Cerebellar cortex (tissue), 1 donor: ENCODE results near the gene EXOC4.

Source experiments
- DNase-seq: peaks from one replicate; pipeline ENCODE4 v3.0.0-alpha.2; 2015; ENCODE audit warnings: low spot score

EXOC4 gene

DNA sequence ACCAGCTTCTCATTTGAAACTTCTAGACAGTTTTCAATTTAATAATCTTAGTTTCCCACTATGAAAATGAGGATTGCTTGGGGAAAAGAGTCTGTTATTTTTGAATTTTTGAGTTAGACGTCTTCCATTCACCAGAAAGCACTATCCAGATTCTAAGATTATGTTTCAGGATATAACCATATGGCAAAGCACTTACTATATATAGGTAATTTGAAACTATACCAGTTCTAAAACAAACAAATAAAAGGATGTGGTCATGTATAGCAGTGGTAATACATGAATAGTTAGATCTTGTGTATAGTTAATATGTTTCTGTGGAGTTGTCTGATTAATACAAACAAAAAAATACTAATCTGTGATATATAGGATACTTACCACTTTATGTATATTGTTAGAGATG, 320.0 kb downstream of the EXOC4 start:
- no peak for DNase-seq

DNA sequence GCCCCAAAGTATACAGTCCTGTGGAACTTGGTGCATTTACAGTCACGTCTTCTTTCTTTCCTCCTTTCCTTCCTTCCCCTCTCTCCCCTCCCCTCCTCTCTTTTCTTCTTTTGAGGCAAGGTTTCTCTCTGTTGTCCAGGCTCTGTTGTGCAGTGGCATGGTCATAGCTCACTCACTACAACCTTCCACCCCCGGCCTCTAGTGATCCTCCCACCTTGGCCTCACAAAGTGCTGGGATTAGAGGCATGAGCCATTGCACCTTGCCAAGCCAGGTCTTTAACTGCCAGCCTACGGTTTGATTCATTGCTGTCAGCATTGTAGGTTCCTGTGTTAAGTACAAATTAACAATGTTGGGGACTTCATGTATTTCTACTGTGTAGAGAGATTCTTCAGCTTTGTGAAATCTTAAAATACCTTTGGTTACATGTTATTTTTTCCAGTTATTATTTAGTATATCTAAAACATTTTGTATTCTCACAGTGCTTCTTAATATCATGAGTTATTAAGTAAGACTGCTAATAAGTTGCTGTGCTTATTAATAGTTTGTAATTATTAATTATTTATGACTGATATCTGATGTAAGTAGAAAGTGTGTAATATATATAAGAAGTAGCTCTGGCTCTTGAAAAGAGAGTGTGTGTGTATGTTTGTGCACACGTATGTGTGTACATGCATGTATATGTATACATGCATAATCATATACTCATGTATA, 320.8 kb downstream of the EXOC4 start:
- no peak for DNase-seq

DNA sequence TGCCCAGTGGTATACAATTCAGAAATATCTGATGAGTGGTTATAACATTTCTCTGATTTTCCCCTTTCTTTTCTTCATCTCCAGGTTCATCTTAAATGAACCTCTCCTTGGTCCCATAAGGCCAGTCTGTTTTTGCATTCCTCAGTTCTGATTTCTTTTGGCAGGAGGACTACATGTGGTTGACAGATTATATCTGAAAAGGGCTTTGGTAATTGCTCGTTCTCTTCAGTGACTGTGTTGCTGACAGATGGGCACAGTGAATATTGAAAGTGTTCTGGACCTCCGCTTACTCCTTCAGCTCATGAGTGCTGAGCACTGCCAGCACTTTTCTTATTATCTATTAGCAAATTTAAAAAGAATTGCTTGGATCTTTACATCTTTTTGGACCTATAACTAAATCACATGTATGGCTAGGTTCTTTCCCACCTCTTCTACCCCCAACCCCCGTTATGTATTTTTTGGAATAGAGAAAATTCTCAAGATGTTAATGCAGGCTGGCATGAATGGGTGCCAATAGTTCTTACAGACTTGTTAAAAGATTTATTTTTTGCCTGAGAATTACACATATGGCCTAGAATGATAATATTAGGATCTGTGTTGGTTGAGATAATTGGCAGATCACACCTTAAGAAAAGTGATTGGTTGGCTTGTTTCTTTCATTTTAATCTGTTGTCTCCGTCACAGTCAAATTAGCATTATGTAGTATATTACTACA, 323.0 kb downstream of the EXOC4 start:
- DNase-seq, result peak; percentile 95

DNA sequence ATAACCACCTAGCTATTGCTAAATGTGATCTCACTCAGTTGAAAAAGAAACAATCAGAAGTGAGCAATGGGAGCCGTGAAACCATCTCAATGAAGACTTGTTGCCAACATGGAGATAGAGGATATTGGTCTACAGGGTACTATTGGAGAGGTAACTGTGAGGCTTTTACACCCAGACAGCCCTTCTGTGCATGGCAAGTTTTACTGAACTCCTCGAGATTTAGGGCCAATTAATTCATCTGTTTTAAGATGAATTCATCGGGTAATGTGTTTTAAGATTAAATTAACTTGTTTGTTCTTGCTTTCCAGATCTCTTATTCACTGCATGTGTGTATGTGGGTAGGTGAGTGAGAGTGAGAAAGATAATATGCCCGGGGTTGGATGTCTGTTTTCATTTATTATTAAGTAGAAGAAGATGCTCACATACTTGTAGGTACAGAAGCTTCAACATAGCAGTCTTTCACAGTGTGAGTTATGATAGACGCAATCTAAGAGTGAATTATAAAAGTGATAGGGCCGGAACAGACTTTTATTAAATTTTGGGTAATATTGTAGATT, 323.8 kb downstream of the EXOC4 start:
- peak; percentile 42 for DNase-seq

DNA sequence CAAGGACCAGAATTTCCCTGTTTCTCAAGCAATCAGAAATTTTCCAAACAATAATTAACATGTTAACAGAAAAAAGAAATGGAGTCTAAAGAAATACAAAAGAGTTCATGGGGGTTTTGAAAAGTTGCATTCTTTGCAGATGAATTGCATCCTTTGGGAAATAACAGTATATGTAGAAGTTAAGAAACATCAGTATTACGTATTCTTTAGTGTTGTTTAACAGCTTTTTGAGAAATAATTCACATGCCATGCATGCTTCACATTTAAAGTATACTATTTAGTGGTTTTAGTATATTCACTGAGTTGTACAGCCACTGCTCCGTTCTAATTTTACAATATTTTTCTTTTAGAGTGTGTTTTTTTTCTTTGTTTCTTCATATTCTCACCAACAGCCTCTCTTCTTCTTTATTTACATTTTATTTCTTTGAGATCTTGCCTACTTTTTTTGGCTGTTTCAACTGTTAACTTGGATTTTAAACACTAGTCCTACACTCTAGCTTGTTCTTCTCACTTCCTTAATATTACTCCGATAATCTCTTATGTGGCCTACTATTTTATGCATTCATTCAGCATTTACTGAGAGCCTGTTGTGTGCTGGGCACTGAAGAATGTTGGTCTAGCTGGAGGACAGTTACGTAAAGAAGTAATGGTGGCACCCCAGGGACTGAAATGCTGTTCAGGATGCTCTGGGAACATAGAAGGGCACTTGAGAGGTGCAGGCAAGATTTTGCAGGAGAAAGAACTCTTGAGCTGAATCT, 330.1 kb downstream of the EXOC4 start:
- DNase-seq, result no peak

DNA sequence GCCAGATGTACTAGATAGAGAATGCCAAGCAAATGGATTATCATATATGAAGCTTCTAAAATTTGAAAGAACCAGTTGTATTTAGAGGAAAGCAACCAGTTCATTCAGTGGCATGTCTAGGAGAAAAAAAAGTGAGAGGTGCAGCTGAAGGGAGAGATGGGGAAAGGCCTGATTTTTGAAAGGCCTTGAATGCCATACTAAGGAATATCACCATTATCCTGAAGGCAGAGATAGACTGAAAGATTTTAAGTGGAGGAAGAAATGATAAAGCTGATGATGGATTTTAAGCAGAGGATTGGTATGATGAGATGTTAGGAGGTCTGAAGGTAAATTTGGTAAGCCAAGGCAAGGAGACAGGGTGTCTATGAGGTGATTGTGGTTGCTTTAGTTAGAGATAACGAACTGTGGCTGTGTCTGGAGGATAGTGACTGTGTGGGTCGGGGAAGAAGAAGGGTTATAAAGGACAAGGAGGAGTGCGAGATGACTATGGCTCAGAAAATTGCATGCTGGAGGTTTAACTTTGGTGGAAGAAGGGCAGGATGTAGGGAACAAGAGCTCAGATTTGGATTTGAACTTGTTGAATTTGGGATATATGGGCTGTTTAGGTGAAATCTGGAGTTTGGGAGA, 330.8 kb downstream of the EXOC4 start:
- DNase-seq, result no peak

DNA sequence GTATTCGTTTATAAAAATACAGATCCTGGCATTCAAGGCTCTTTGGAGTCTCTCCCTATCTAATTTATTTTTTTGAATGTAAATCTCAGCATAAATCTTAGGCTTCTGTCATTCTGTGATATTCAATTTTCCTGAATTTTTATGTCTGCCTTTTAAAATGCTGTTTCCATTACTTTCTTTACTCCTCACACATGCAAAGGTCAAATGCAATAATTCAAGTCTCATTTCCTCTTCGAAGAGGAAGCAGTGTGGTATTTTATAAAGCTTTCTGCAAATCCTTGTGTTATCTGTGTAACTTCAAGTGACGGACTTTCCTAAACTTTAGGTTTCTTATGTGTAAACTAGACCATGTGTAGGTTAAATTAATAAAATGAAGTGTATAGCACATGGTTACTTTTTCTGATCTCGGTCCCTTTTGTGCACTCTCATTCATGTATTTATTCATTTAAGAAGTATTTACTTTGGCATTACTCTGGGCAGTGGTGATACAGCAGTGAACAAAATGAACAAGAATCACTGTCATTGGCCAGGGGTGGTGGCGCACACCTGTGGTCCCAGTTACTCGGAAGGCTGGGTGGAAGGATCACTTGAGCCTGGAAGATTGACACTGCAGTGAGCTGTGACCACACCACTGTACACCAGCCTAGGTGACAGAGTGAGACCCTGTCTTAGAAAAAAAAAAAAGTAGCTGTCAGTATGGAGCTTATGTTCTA, 332.2 kb downstream of the EXOC4 start:
- DNase-seq, result no peak

DNA sequence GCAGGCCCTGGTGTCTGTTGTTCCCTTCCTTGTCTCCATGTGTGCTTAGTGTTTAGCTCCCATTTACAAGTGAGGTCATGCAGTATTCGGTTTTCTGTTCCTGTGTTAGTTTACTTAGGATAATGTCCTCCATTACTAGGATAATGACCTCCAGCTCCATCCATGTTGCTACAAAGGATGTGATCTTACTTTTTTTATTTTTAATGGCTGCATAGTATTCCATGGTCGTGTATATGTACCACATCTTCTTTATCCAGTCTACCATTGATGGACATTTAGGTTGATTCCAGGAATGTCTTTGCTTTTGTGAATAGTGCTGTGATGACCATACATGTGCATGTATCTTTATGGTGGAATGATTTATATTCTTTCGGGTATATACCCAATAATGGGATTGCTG, 333.4 kb downstream of the EXOC4 start:
- no peak for DNase-seq

DNA sequence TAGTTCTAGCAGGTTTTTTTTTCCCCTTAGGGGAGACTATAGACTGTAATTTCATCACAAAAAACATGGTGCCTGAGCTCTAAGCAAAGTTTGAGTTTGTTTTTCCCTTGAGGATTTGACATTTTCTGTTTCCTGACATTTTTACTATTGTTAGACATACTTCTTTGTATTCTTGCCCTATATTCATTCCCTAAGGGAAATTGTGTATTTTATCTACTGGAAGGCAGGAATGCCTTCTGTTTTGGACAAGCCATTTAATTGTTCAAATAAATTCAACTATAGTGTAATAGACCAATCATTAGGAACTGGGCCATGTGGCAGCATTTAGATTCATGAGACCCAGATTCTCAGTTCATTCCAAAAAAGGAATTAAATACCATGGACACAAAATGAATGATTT, 335.0 kb downstream of the EXOC4 start:
- DNase-seq, result no peak

DNA sequence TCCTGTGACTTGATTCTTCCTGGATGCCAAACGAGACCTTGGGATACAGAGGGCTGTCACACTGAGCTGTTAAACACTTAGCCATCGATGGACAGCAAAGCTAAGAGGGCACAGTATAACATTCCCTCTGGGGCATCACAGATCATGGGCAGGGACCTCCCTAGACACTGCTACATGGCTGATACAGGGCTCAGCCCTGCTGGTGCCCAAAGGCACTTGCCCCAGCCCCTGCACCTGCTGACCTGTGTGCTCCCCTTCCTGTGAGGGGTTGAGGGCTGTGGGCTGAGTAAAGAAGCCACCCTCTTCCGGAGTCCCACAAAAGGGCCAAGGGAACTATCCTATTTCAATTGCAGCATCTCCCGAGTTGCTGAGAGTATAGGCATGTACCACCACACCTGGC, 337.9 kb downstream of the EXOC4 start:
- DNase-seq, result no peak

DNA sequence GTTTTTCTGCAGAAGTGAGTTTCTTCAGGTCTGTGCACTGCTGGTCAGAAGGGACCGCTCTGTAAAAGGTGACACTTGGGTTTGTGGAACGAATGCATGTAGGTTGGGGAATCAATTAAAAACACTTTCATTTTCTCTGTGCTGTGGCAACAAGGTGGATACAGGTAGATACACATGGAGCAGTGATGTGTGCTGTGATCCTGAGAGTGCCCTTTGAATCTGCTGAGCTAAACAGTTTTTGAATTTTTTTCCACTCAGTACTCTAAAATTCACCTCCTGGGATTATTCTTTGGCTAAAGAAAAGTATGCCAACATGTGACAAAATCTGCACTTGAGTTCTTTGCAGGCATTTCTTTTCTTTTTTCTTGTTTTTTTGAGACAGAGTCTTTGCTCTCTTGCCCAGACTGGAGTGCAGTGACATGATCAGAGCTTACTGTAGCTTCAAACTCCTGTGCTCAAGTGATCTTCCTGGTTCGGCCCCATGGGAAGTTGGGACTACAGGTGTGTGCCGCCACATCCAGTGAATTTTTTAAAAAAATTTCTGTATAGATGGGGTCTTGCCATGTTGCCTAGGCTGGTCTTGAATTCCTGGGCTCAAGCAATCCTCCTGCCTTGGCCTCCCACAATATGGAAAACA, 338.9 kb downstream of the EXOC4 start:
- DNase-seq, result no peak

DNA sequence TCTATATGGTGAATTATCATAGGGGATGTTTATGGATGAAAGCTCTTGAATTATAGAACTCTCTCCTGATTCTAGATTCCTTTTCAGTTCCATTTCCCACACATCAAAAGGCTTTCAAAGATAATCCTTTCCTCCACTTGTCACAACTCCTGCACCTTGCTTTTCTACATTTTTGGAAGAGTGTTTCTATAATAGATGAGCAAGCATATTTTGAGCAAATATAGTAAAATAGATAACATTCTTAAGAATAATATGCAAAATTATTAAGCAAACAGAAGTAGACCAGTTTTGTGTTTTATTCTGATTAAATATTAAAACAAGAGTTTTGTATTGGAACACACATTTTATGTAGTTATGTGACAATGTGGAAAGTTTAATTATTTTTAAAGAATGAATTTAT, 340.7 kb downstream of the EXOC4 start:
- no peak for DNase-seq

DNA sequence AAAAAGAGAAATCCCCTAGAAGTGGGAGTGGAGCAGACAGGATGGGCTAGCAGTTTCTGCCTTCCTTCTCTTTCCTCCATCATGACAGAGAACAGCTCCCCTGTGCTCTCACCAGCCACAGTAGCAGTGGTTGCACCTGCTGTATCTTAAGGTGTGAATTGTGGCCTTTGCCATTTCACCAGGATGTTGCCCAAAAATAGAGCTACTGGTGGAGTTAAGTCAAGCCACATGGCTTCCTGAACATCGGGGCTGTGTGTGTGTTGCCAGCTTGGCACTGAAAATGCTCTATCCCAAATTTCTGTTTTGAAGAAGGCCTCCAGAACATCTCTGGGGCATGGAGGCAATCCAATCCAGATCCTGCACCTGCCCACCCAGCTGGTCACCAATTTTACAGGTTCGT, 348.7 kb downstream of the EXOC4 start:
- peak; percentile 95 for DNase-seq

DNA sequence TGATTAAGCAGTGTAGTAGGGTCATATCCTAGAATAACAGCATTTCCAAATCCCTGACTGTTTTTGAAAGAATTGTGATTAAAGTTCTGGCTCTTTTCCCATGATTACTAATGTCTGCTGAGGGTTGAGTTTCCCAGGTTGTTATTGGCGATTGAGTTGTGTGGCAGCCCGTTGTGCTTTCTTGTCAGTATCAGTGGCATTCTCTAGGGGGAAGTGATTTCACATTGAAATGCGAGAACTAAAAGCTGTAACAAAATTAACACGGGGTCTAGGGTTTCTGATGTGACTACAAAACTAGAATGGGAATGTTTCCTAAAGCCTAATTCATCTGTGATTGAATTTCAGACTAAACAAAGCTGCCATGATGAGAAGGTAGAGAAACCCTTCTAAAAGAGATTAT, 349.4 kb downstream of the EXOC4 start:
- DNase-seq, result peak; percentile 67

DNA sequence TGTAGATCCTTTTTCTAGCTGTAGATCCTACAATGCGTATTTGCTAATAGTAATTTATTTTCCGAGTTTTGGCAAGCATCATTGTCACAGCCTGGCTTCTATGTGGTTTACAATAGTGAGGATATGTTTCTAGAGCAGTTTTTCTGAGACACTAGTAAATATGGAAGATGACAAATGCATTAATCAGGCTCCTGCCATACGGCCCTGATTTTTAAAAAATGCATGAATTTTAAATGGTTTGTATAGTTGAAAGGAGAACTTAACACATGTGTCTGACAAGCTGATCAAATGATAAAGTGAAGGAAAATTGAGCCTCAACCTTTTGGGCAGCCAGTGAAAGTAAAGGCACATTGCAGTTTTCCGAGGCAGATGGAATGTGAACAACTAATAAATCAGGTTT, 354.1 kb downstream of the EXOC4 start:
- peak; percentile 24 for DNase-seq

DNA sequence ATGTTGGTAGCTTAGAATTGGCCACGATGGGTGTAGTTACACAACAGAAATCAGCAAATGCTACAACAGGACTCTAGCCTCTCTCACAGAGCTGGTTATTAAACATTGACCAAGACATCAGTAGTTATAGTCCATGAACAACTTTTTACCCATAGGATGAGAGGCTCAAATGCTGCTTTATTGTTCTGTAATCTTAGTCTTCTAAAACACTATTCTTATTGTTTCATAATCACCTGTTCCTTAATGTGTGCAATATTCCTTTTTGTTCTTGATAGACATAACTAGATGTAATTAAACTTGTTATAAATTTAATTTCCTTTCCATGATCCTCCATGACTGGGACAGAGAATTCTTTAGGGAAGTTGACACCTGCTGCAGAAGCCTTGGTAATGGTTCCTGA, 356.9 kb downstream of the EXOC4 start:
- no peak for DNase-seq

DNA sequence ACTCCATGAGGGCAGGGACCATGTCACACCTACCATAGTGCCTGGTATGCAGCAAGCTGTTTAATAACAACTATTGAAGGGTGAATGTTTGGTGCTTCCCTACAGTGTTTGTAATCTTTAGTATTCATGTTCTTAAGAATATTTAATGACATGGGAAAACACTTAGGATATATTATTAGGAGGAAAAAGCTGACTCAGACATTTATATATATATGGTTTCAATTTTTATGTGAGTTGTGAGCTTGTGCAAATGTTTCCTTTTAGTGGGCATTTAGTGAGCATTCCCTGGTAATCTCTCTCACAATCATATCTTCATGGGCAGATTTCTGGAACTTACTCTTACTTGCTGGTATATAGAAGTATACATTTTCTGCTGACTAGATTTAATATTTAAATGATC, 359.1 kb downstream of the EXOC4 start:
- no peak for DNase-seq

DNA sequence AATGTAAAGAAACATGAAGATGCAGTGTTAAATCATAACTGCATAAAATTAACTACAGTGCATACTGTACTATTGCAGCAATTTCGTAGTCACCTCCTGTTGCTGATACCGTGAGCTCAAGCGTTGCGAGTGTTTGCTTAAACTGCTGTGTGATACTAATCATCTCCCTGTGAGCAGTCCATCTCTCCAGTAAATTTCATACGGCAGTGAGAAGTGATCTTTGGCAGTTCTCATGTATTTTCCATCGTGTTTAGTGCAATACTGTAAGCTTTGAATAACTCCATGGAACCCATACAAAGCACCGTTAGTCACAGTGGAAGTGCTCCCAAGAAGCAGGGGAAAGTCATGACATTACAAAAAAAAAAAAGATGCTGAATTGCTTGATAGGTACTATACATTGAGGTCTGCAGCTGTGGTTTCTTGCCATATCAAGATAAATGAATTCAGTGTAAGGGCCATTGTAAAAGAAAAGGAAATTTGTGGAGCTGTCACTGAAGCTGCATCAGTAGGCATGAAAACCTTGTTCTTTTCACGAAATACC, 360.4 kb downstream of the EXOC4 start:
- no peak for DNase-seq

DNA sequence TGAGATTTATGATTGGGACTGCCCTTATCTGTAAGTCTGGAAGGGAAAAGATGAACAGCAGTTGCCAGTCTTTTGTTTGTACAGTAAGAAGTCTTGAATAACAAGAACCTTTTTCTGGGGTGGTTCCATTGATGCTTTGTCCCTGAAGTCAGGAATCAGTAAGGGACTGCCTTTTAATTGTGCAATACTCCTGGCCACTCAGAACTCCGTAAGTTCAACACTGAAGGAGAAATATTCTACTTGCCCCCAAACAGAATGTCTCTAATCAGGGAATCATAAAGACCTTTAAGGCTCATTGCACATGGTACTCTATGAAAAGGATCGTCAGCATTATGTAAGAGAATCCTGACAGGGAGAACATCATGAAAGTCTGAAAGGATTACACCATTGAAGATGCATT, 361.4 kb downstream of the EXOC4 start:
- DNase-seq, result no peak

DNA sequence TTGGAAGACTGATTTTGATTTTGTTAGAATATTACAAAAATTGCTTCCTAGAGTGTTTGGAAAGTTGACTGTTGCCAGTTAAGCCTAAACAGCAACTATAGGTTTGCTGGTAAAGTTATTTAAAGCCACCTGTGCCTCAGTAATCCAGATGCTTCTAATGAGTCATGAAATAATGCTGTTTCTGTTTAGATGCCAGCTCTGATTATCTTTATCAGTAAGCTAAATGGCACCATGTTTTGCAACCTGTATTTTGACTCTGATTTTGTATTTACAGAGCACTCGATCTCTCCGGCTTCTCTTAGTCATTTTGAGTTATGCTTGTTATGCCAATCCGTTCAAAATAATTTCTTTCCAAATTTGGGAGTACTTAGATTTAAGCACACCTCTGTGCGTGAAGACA, 366.1 kb downstream of the EXOC4 start:
- no peak for DNase-seq

DNA sequence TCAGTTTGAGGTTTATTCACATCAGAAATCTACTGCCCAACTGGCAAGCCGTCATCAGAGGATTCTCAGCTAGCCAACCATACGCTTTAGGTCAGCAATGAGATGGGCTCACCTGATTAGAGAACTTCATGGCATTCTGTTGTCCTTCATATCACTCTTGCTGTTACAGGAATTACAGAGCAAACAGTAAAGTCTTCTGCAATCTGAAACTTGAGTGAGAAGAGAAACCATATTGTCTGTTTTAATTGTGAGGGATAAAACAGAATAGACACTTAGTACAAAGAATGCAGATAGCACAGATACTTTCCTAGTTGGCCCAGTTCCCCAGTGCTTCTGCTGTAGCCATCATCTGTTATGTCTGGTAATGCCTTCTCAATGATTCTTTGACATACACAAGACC, 366.6 kb downstream of the EXOC4 start:
- no peak for DNase-seq
